DMS153 treated with DMSO at 0.1 percent for 48 hours (cell line): Measurements from ENCODE around the gene ZNF532.

Experiments used
- DNase-seq: peaks from one replicate; lab custom pipeline; 2025; ENCODE audit not compliant: unreplicated experiment; lab: John Stamatoyannopoulos, UW

ZNF532 gene

GRCh38 chr18:58970943-58971790 lies 106.5 kb downstream of the ZNF532 start:
- DNase-seq, result no peak

GRCh38 chr18:58975296-58975695 lies 110.6 kb downstream of the ZNF532 start:
- DNase-seq, result no peak

- DNase-seq, result no peak
These were observed 111.1 kb downstream of the ZNF532 start for GRCh38 chr18:58975781-58976180.

- no peak for DNase-seq
These were observed 112.5 kb downstream of the ZNF532 start for GRCh38 chr18:58977223-58977622.

- DNase-seq, result no peak
These were observed 113.1 kb downstream of the ZNF532 start for GRCh38 chr18:58977801-58978200.

- DNase-seq, result no peak
These were observed 114.2 kb downstream of the ZNF532 start for GRCh38 chr18:58978916-58979315.

GRCh38 chr18:58979615-58980014 lies 114.9 kb downstream of the ZNF532 start:
- DNase-seq, result no peak

- DNase-seq, result no peak
These were observed 116.3 kb downstream of the ZNF532 start for GRCh38 chr18:58980991-58981390.

- no peak for DNase-seq
These were observed 118.8 kb downstream of the ZNF532 start for GRCh38 chr18:58983260-58984155.

GRCh38 chr18:58988600-58988999 lies 123.9 kb downstream of the ZNF532 start:
- DNase-seq, result no peak

GRCh38 chr18:58989184-58989759 lies 124.6 kb downstream of the ZNF532 start:
- no peak for DNase-seq

- no peak for DNase-seq
These were observed 126.0 kb downstream of the ZNF532 start for GRCh38 chr18:58990720-58991119.

GRCh38 chr18:58991167-58991798 lies 126.6 kb downstream of the ZNF532 start:
- DNase-seq, result no peak

- no peak for DNase-seq
These were observed 127.9 kb downstream of the ZNF532 start for GRCh38 chr18:58992301-58993231.

GRCh38 chr18:58993260-58993659 lies 128.6 kb downstream of the ZNF532 start:
- no peak for DNase-seq

GRCh38 chr18:58995663-58996062 lies 131.0 kb downstream of the ZNF532 start:
- no peak for DNase-seq

- peak; percentile 69 for DNase-seq
These were observed 131.5 kb downstream of the ZNF532 start for GRCh38 chr18:58996131-58996641.

GRCh38 chr18:58996696-58997095 lies 132.0 kb downstream of the ZNF532 start:
- no peak for DNase-seq

- DNase-seq, result no peak
These were observed 133.2 kb downstream of the ZNF532 start for GRCh38 chr18:58997811-58998337.
